DOHH2 (cell line): Measurements from ENCODE around the gene SUSD4.

ENCODE experiments used
- EZH2phosphoT487 ChIP-seq: fragments of 200-600 bp; sonication (generic); IDR thresholded peaks from 2 replicates; pipeline ENCODE4 v1.6.1; 2017; ENCODE audit warnings: borderline replicate concordance, mild to moderate bottlenecking, antibody characterized with exemption, low read length, moderate library complexity, mixed read lengths
- TF ChIP-seq, protein P1 (sequence below): fragments of 200-600 bp; sonication (generic); IDR thresholded peaks from one replicate; pipeline ENCODE4 v1.5.1; 2014; ENCODE audit warnings: antibody characterized with exemption, mild to moderate bottlenecking, low read depth, low read length; ENCODE audit not compliant: poor library complexity, severe bottlenecking

DNA sequence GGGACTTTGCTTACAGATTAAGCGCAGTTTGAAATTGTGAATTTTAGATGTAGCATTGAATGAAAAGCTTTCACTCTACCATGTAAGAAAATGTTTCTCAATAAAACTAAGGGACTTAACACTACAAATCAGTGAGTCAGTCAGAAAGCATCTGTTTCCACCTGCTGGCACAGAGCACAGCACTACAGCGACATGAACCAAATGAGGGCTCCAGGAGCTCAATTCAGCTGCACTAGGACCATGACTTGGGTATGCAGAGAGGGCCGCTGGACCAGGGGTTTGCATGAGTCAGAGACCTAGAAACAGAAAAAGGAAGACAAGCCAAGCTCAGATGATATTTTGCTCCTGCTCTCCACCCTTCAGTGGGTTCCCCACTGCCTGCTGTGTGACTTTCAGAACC is 5.2 kb downstream of the SUSD4 start:
- TF ChIP-seq, protein P1, sequence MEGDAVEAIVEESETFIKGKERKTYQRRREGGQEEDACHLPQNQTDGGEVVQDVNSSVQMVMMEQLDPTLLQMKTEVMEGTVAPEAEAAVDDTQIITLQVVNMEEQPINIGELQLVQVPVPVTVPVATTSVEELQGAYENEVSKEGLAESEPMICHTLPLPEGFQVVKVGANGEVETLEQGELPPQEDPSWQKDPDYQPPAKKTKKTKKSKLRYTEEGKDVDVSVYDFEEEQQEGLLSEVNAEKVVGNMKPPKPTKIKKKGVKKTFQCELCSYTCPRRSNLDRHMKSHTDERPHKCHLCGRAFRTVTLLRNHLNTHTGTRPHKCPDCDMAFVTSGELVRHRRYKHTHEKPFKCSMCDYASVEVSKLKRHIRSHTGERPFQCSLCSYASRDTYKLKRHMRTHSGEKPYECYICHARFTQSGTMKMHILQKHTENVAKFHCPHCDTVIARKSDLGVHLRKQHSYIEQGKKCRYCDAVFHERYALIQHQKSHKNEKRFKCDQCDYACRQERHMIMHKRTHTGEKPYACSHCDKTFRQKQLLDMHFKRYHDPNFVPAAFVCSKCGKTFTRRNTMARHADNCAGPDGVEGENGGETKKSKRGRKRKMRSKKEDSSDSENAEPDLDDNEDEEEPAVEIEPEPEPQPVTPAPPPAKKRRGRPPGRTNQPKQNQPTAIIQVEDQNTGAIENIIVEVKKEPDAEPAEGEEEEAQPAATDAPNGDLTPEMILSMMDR = no peak
- TF ChIP-seq EZH2phosphoT487 = no peak
